HG02798 (cell line): ENCODE results near the gene GNAO1.

Experiments
- ATAC-seq: cut with Tn5 transposase; IDR thresholded peaks from one replicate; pipeline ENCODE4 v1.9.1; 2021; ENCODE audit warnings: mild to moderate bottlenecking; ENCODE audit not compliant: unreplicated experiment, poor library complexity

The GNAO1 gene

GRCh38 chr16:56303880-56304279 lies 112.6 kb downstream of the GNAO1 start:
- no peak for ATAC-seq

GRCh38 chr16:56305956-56306565 lies 114.8 kb downstream of the GNAO1 start:
- no peak for ATAC-seq

- no peak for ATAC-seq
Observed at GRCh38 chr16:56306690-56307533, 115.6 kb downstream of the GNAO1 start.

GRCh38 chr16:56307534-56307873 lies 116.2 kb downstream of the GNAO1 start:
- ATAC-seq, result no peak

GRCh38 chr16:56309008-56309407 lies 117.7 kb downstream of the GNAO1 start:
- no peak for ATAC-seq

GRCh38 chr16:56310690-56311089 lies 119.4 kb downstream of the GNAO1 start:
- ATAC-seq, result no peak

GRCh38 chr16:56311208-56312027 lies 120.1 kb downstream of the GNAO1 start:
- no peak for ATAC-seq

GRCh38 chr16:56312028-56312300 lies 120.7 kb downstream of the GNAO1 start:
- no peak for ATAC-seq

- no peak for ATAC-seq
Observed at GRCh38 chr16:56312556-56312955, 121.3 kb downstream of the GNAO1 start.

GRCh38 chr16:56314244-56314850 lies 123.1 kb downstream of the GNAO1 start:
- no peak for ATAC-seq

- ATAC-seq, result no peak
Observed at GRCh38 chr16:56315955-56316354, 124.7 kb downstream of the GNAO1 start.

- no peak for ATAC-seq
Observed at GRCh38 chr16:56316545-56316944, 125.3 kb downstream of the GNAO1 start.

GRCh38 chr16:56317998-56318826 lies 126.9 kb downstream of the GNAO1 start:
- peak; percentile 95 for ATAC-seq

- no peak for ATAC-seq
Observed at GRCh38 chr16:56318827-56319140, 127.5 kb downstream of the GNAO1 start.

- ATAC-seq, result no peak
Observed at GRCh38 chr16:56319376-56319775, 128.1 kb downstream of the GNAO1 start.

- no peak for ATAC-seq
Observed at GRCh38 chr16:56320056-56320455, 128.8 kb downstream of the GNAO1 start.

GRCh38 chr16:56320811-56321558 lies 129.7 kb downstream of the GNAO1 start:
- ATAC-seq, result no peak

GRCh38 chr16:56321571-56321970 lies 130.3 kb downstream of the GNAO1 start:
- ATAC-seq, result no peak

- ATAC-seq, result no peak
Observed at GRCh38 chr16:56324406-56324805, 133.1 kb downstream of the GNAO1 start.

- no peak for ATAC-seq
Observed at GRCh38 chr16:56325956-56326355, 134.7 kb downstream of the GNAO1 start.
